Measurements from ENCODE around the gene IFNG-AS1.

Gene IFNG-AS1

GRCh38 chr12:68013181-68013580, 23.9 kb downstream of the IFNG-AS1 start:
- Histone ChIP-seq H3K9me3 (ENCODE audit: control insufficient read depth, insufficient read depth, low read depth, low read length) (no peaks in the 10 kb centered on the region), H3K36me3 (ENCODE audit: control insufficient read depth, insufficient read depth, low read length) (no peaks in the 10 kb centered on the region), H3K4me3 (ENCODE audit: low read depth, low read length) (no peak overlapping the region), H3K27me3 (ENCODE audit: control insufficient read depth, insufficient read depth, low read length) (no peaks in the 10 kb centered on the region), H3K27ac (ENCODE audit: low read depth, low read length) (no peak overlapping the region), H3K9ac (ENCODE audit: low read length) (no peak overlapping the region), H3K4me1 (ENCODE audit: control insufficient read depth, insufficient read depth, low read length) (no peaks in the 10 kb centered on the region)

GRCh38 chr12:68016136-68016535, 26.9 kb downstream of the IFNG-AS1 start:
- Histone ChIP-seq H3K36me3 (ENCODE audit: control insufficient read depth, insufficient read depth, low read length) (no peaks in the 10 kb centered on the region), H3K4me1 (ENCODE audit: control insufficient read depth, insufficient read depth, low read length) (no peaks in the 10 kb centered on the region)

GRCh38 chr12:68018315-68018714, 29.1 kb downstream of the IFNG-AS1 start:
- H3K36me3 ChIP-seq (ENCODE audit: control insufficient read depth, insufficient read depth, low read length), result no peaks in the 10 kb centered on the region
- no peaks in the 10 kb centered on the region for H3K9me3 ChIP-seq (ENCODE audit: control insufficient read depth, insufficient read depth, low read depth, low read length)
- H3K4me1 ChIP-seq (ENCODE audit: control insufficient read depth, insufficient read depth, low read length), result no peaks in the 10 kb centered on the region
- no peak overlapping the region for H3K9ac ChIP-seq (ENCODE audit: low read length)
- H3K4me3 ChIP-seq (ENCODE audit: low read depth, low read length), result no peak overlapping the region
- H3K27ac ChIP-seq (ENCODE audit: low read depth, low read length), result no peak overlapping the region
- no peaks in the 10 kb centered on the region for H3K27me3 ChIP-seq (ENCODE audit: control insufficient read depth, insufficient read depth, low read length)

More at GRCh38 chr12:68016136-68016535, 26.9 kb downstream of the IFNG-AS1 start:
- Histone ChIP-seq H3K27me3 (ENCODE audit: control insufficient read depth, insufficient read depth, low read length) (no peaks in the 10 kb centered on the region), H3K4me3 (ENCODE audit: low read depth, low read length) (no peak overlapping the region), H3K9me3 (ENCODE audit: control insufficient read depth, insufficient read depth, low read depth, low read length) (no peaks in the 10 kb centered on the region), H3K9ac (ENCODE audit: low read length) (no peak overlapping the region), H3K27ac (ENCODE audit: low read depth, low read length) (no peak overlapping the region)

- H3K4me1 ChIP-seq (ENCODE audit: control insufficient read depth, insufficient read depth, low read length), result no peaks in the 10 kb centered on the region
- no peaks in the 10 kb centered on the region for H3K27me3 ChIP-seq (ENCODE audit: control insufficient read depth, insufficient read depth, low read length)
- no peak overlapping the region for H3K4me3 ChIP-seq (ENCODE audit: low read depth, low read length)
- H3K36me3 ChIP-seq (ENCODE audit: control insufficient read depth, insufficient read depth, low read length), result no peaks in the 10 kb centered on the region
- H3K9ac ChIP-seq (ENCODE audit: low read length), result no peak overlapping the region
- no peaks in the 10 kb centered on the region for H3K9me3 ChIP-seq (ENCODE audit: control insufficient read depth, insufficient read depth, low read depth, low read length)
- H3K27ac ChIP-seq (ENCODE audit: low read depth, low read length), result no peak overlapping the region
Measured at GRCh38 chr12:68020049-68020448, 30.8 kb downstream of the IFNG-AS1 start.

- Histone ChIP-seq H3K9ac (ENCODE audit: low read length) (no peak overlapping the region), H3K4me3 (ENCODE audit: low read depth, low read length) (no peak overlapping the region), H3K9me3 (ENCODE audit: control insufficient read depth, insufficient read depth, low read depth, low read length) (no peaks in the 10 kb centered on the region), H3K4me1 (ENCODE audit: control insufficient read depth, insufficient read depth, low read length) (no peaks in the 10 kb centered on the region), H3K27me3 (ENCODE audit: control insufficient read depth, insufficient read depth, low read length) (no peaks in the 10 kb centered on the region), H3K36me3 (ENCODE audit: control insufficient read depth, insufficient read depth, low read length) (no peaks in the 10 kb centered on the region), H3K27ac (ENCODE audit: low read depth, low read length) (no peak overlapping the region)
Measured at GRCh38 chr12:68020699-68021098, 31.5 kb downstream of the IFNG-AS1 start.

GRCh38 chr12:68028647-68029046, 39.4 kb downstream of the IFNG-AS1 start:
- no peak overlapping the region for H3K27ac ChIP-seq (ENCODE audit: low read depth, low read length)
- no peaks in the 10 kb centered on the region for H3K27me3 ChIP-seq (ENCODE audit: control insufficient read depth, insufficient read depth, low read length)
- no peak overlapping the region for H3K4me3 ChIP-seq (ENCODE audit: low read depth, low read length)
- H3K36me3 ChIP-seq (ENCODE audit: control insufficient read depth, insufficient read depth, low read length), result no peaks in the 10 kb centered on the region
- H3K4me1 ChIP-seq (ENCODE audit: control insufficient read depth, insufficient read depth, low read length), result no peaks in the 10 kb centered on the region
- no peak overlapping the region for H3K9ac ChIP-seq (ENCODE audit: low read length)
- H3K9me3 ChIP-seq (ENCODE audit: control insufficient read depth, insufficient read depth, low read depth, low read length), result no peaks in the 10 kb centered on the region

- H3K9me3 ChIP-seq (ENCODE audit: control insufficient read depth, insufficient read depth, low read depth, low read length), result no peaks in the 10 kb centered on the region
- no peaks in the 10 kb centered on the region for H3K36me3 ChIP-seq (ENCODE audit: control insufficient read depth, insufficient read depth, low read length)
Measured at GRCh38 chr12:68030248-68030647, 41.0 kb downstream of the IFNG-AS1 start.

GRCh38 chr12:68031174-68031573, 41.9 kb downstream of the IFNG-AS1 start:
- Histone ChIP-seq H3K9ac (ENCODE audit: low read length) (no peak overlapping the region), H3K27me3 (ENCODE audit: control insufficient read depth, insufficient read depth, low read length) (no peaks in the 10 kb centered on the region), H3K36me3 (ENCODE audit: control insufficient read depth, insufficient read depth, low read length) (no peaks in the 10 kb centered on the region)

More at GRCh38 chr12:68030248-68030647, 41.0 kb downstream of the IFNG-AS1 start:
- Histone ChIP-seq H3K9ac (ENCODE audit: low read length) (no peak overlapping the region), H3K27me3 (ENCODE audit: control insufficient read depth, insufficient read depth, low read length) (no peaks in the 10 kb centered on the region), H3K27ac (ENCODE audit: low read depth, low read length) (no peak overlapping the region), H3K4me3 (ENCODE audit: low read depth, low read length) (no peak overlapping the region), H3K4me1 (ENCODE audit: control insufficient read depth, insufficient read depth, low read length) (no peaks in the 10 kb centered on the region)

GRCh38 chr12:68031881-68032739, 42.9 kb downstream of the IFNG-AS1 start:
- Histone ChIP-seq H3K4me1 (ENCODE audit: control insufficient read depth, insufficient read depth, low read length) (no peaks in the 10 kb centered on the region), H3K9ac (ENCODE audit: low read length) (no peak overlapping the region), H3K9me3 (ENCODE audit: control insufficient read depth, insufficient read depth, low read depth, low read length) (no peaks in the 10 kb centered on the region), H3K27ac (ENCODE audit: low read depth, low read length) (no peak overlapping the region), H3K27me3 (ENCODE audit: control insufficient read depth, insufficient read depth, low read length) (no peaks in the 10 kb centered on the region), H3K36me3 (ENCODE audit: control insufficient read depth, insufficient read depth, low read length) (no peaks in the 10 kb centered on the region), H3K4me3 (ENCODE audit: low read depth, low read length) (no peak overlapping the region)

More at GRCh38 chr12:68031174-68031573, 41.9 kb downstream of the IFNG-AS1 start:
- Histone ChIP-seq H3K9me3 (ENCODE audit: control insufficient read depth, insufficient read depth, low read depth, low read length) (no peaks in the 10 kb centered on the region), H3K27ac (ENCODE audit: low read depth, low read length) (no peak overlapping the region), H3K4me3 (ENCODE audit: low read depth, low read length) (no peak overlapping the region), H3K4me1 (ENCODE audit: control insufficient read depth, insufficient read depth, low read length) (no peaks in the 10 kb centered on the region)

GRCh38 chr12:68034567-68034966, 45.3 kb downstream of the IFNG-AS1 start:
- Histone ChIP-seq H3K27ac (ENCODE audit: low read depth, low read length) (no peak overlapping the region), H3K27me3 (ENCODE audit: control insufficient read depth, insufficient read depth, low read length) (no peaks in the 10 kb centered on the region), H3K9me3 (ENCODE audit: control insufficient read depth, insufficient read depth, low read depth, low read length) (no peaks in the 10 kb centered on the region), H3K4me1 (ENCODE audit: control insufficient read depth, insufficient read depth, low read length) (no peaks in the 10 kb centered on the region), H3K9ac (ENCODE audit: low read length) (no peak overlapping the region), H3K36me3 (ENCODE audit: control insufficient read depth, insufficient read depth, low read length) (no peaks in the 10 kb centered on the region), H3K4me3 (ENCODE audit: low read depth, low read length) (no peak overlapping the region)

- Histone ChIP-seq H3K36me3 (ENCODE audit: control insufficient read depth, insufficient read depth, low read length) (no peaks in the 10 kb centered on the region), H3K9ac (ENCODE audit: low read length) (no peak overlapping the region), H3K27ac (ENCODE audit: low read depth, low read length) (no peak overlapping the region), H3K9me3 (ENCODE audit: control insufficient read depth, insufficient read depth, low read depth, low read length) (no peaks in the 10 kb centered on the region), H3K27me3 (ENCODE audit: control insufficient read depth, insufficient read depth, low read length) (no peaks in the 10 kb centered on the region), H3K4me1 (ENCODE audit: control insufficient read depth, insufficient read depth, low read length) (no peaks in the 10 kb centered on the region), H3K4me3 (ENCODE audit: low read depth, low read length) (no peak overlapping the region)
Measured at GRCh38 chr12:68036642-68037041, 47.4 kb downstream of the IFNG-AS1 start.

All from HUES6 (cell line).